Measurements from ENCODE around the gene TRNAU1AP.
"Not testable (repeated sequence)": the region's sequence is repeated elsewhere in the genome, so short reads cannot be mapped to it uniquely, and the experiment has no call there.

TRNAU1AP gene

DNA sequence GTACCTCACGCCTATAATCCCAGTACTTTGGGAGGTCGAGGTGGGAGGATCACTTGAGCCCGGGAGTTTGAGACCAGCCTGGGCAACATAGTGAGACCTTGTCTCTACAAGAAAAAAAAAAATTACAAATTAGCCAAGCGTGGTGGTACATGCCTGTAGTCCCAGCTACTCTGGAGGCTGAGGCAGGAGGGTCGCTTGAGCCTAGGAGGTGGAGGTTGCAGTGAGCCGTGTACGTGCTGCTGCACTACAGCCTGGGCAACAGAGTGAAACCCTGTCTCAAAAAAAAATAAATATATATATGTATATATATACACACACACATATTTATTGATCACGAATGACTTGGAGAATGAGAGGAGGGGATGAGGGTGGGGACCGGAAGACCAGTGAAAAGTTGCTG is 30.3 kb upstream of the TRNAU1AP start:
- H3K27me3 ChIP-seq (ENCODE audit: control insufficient read depth, insufficient read depth, low read length); H3K27ac ChIP-seq (ENCODE audit: low read depth, low read length); H3K9me3 ChIP-seq (ENCODE audit: control insufficient read depth, insufficient read depth, low read length); H3K9ac ChIP-seq (ENCODE audit: low read depth, low read length); H3K4me3 ChIP-seq (ENCODE audit: low read depth, low read length): not testable (repeated sequence)
- H3K36me3 ChIP-seq (ENCODE audit: control insufficient read depth, insufficient read depth, low read length), result peaks cover 24% of the 10 kb centered on the region
- H3K4me1 ChIP-seq (ENCODE audit: control insufficient read depth, insufficient read depth, low read length), result peaks cover 18% of the 10 kb centered on the region

DNA sequence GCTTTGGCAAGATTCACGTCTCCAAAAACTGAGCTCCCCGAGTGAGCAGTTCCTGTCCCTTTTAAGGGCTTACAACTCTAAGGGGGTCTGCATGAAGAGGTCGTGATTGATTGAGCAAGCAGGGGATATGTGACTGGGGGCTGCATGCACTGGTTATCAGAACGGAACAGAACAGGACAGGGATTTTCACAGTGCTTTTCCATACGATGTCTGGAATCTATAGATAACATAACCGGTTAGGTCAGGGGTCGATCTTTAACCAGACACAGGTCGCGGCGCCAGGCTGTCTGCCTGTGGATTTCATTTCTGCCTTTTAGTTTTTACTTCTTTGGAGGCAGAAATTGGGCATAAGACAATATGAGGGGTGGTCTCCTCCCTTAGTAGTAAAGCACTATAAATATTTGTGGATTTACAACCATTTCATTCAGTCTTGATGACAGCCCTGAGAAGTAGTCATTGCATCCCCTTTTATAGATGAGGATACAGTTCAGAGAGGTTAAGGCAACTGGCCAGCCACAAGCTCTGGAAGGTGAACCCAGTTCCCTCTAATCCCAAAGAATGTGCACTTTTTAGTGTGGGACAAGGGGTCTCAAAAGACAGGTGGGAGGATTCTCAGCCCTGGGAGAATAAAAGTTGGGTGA is 27.8 kb upstream of the TRNAU1AP start:
- peak overlapping the region; percentile 20 for H3K27ac ChIP-seq (ENCODE audit: low read depth, low read length)

DNA sequence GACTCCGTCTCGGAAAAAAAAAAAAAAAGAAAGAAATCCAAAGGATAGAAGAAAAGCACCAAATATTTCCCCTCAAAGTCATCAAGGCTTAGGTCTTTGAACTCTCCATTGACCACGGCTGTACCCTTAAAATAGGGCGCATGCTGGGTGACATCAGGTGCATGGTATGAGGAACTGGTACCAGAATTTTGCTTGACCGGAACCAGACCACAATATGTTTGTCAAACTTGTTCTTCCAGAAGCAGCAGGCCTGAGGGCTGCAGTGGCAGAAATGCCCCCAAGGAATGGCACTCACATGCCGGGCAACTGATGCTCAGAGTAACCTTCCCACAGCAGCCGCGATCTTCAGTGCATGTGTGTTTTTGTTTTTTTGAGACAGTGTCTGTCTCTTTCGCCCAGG is 26.0 kb upstream of the TRNAU1AP start:
- Histone ChIP-seq H3K27ac (ENCODE audit: low read depth, low read length) (no peak overlapping the region), H3K27me3 (ENCODE audit: control insufficient read depth, insufficient read depth, low read length) (no peaks in the 10 kb centered on the region), H3K4me3 (ENCODE audit: low read depth, low read length) (no peak overlapping the region), H3K36me3 (ENCODE audit: control insufficient read depth, insufficient read depth, low read length) (peaks cover 49% of the 10 kb centered on the region), H3K4me1 (ENCODE audit: control insufficient read depth, insufficient read depth, low read length) (peaks cover 6% of the 10 kb centered on the region), H3K9me3 (ENCODE audit: control insufficient read depth, insufficient read depth, low read length) (no peaks in the 10 kb centered on the region), H3K9ac (ENCODE audit: low read depth, low read length) (no peak overlapping the region)

More for the DNA sequence above, 27.8 kb upstream of the TRNAU1AP start:
- not testable (repeated sequence) for H3K27me3 ChIP-seq (ENCODE audit: control insufficient read depth, insufficient read depth, low read length); H3K9me3 ChIP-seq (ENCODE audit: control insufficient read depth, insufficient read depth, low read length); H3K9ac ChIP-seq (ENCODE audit: low read depth, low read length); H3K4me3 ChIP-seq (ENCODE audit: low read depth, low read length)
- peaks cover 11% of the 10 kb centered on the region for H3K4me1 ChIP-seq (ENCODE audit: control insufficient read depth, insufficient read depth, low read length)
- peaks cover 36% of the 10 kb centered on the region for H3K36me3 ChIP-seq (ENCODE audit: control insufficient read depth, insufficient read depth, low read length)

DNA sequence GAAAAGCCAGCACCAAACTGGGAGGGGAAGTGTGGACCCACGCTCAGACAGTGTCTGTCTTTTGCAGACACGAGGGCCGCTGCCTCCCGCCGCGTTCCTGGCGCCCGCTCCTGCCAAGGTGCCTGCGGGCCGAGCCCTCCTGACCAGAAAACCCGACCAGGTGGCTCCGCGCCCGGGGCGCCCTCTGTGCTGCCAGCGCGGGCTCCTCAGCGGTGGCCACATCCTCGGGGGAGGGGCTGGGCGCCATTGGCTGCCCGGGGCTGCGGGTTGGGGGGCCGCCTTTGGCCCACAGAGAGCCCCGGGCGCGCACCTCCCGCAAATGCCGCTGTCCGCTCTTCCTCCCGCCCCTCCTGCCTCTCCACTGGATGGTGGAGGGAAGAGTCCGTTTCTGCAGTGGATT is 22.4 kb upstream of the TRNAU1AP start:
- H3K27me3 ChIP-seq (ENCODE audit: control insufficient read depth, insufficient read depth, low read length), result no peaks in the 10 kb centered on the region
- H3K36me3 ChIP-seq (ENCODE audit: control insufficient read depth, insufficient read depth, low read length), result peaks cover 55% of the 10 kb centered on the region
- H3K9me3 ChIP-seq (ENCODE audit: control insufficient read depth, insufficient read depth, low read length), result no peaks in the 10 kb centered on the region
- no peak overlapping the region for H3K4me3 ChIP-seq (ENCODE audit: low read depth, low read length)
- no peak overlapping the region for H3K27ac ChIP-seq (ENCODE audit: low read depth, low read length)
- no peaks in the 10 kb centered on the region for H3K4me1 ChIP-seq (ENCODE audit: control insufficient read depth, insufficient read depth, low read length)
- H3K9ac ChIP-seq (ENCODE audit: low read depth, low read length), result no peak overlapping the region

DNA sequence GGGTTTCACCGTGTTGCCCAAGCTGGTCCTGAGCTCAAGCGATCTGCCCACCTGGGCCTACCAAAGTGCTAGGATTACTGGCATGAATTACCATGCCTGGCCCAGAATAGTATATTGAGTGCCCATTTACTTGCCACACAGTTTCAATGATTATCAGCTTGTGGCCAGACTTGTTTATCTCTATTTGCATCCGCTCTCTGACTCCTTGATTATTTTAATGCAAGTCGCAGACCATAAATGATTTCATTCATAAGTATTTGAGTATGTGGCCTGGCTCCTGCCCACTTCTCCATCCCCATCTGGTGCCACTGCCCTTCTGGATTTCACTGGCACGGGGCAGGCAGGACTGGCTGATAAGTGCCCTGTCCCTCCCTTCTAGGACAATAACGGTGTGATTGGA is 18.2 kb upstream of the TRNAU1AP start:
- H3K4me1 ChIP-seq (ENCODE audit: control insufficient read depth, insufficient read depth, low read length), result no peaks in the 10 kb centered on the region
- peaks cover 80% of the 10 kb centered on the region for H3K36me3 ChIP-seq (ENCODE audit: control insufficient read depth, insufficient read depth, low read length)
- no peaks in the 10 kb centered on the region for H3K27me3 ChIP-seq (ENCODE audit: control insufficient read depth, insufficient read depth, low read length)
- no peak overlapping the region for H3K27ac ChIP-seq (ENCODE audit: low read depth, low read length)
- H3K9me3 ChIP-seq (ENCODE audit: control insufficient read depth, insufficient read depth, low read length), result no peaks in the 10 kb centered on the region
- H3K9ac ChIP-seq (ENCODE audit: low read depth, low read length), result no peak overlapping the region
- H3K4me3 ChIP-seq (ENCODE audit: low read depth, low read length), result no peak overlapping the region

DNA sequence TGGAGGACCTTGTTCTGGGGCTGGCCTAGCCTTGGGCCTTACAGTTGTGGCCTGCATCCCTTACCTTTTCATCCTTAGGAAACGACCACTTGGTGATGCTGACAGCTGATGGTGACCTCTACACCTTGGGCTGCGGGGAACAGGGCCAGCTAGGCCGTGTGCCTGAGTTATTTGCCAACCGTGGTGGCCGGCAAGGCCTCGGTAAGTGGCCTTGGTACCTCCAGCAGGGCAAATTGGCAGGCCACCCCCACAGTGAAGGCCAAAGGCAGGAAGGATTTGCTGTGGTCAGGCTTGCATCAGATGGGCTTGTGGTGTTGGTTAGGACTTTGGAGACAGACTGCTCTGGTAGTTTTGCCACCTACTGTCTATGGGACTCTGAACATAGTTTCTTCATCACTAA is 17.7 kb upstream of the TRNAU1AP start:
- Histone ChIP-seq H3K9me3 (ENCODE audit: control insufficient read depth, insufficient read depth, low read length) (no peaks in the 10 kb centered on the region), H3K36me3 (ENCODE audit: control insufficient read depth, insufficient read depth, low read length) (peaks cover 75% of the 10 kb centered on the region), H3K4me1 (ENCODE audit: control insufficient read depth, insufficient read depth, low read length) (no peaks in the 10 kb centered on the region), H3K27me3 (ENCODE audit: control insufficient read depth, insufficient read depth, low read length) (no peaks in the 10 kb centered on the region), H3K4me3 (ENCODE audit: low read depth, low read length) (no peak overlapping the region), H3K9ac (ENCODE audit: low read depth, low read length) (no peak overlapping the region), H3K27ac (ENCODE audit: low read depth, low read length) (no peak overlapping the region)

DNA sequence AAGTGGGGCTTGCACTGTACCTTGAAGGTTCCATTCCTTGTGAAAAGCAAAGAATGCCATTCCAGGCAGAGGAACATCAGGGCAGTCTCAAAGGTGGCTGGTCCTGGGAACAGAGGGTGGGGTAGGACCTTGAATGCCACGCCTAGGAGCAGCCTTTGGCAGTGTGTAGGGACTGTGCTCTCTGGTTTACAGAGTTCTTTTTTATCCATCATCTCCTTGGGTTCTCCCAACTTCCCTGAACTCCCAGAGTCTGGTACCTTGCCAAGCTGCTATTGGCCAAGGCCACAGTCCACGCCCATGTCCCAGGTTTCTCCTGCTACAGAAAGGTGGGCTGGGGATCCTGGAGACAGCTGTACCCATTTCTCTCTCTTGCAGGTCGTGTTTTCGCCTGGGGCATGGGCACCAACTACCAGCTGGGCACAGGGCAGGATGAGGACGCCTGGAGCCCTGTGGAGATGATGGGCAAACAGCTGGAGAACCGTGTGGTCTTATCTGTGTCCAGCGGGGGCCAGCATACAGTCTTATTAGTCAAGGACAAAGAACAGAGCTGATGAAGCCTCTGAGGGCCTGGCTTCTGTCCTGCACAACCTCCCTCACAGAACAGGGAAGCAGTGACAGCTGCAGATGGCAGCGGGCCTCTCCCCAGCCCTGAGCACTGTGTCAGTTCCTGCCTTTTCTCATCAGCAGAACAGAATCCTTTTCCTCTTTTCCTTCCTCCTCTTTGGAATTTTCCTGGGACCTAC is 15.3 kb upstream of the TRNAU1AP start:
- Histone ChIP-seq H3K4me1 (ENCODE audit: control insufficient read depth, insufficient read depth, low read length) (no peaks in the 10 kb centered on the region), H3K9ac (ENCODE audit: low read depth, low read length) (no peak overlapping the region), H3K27ac (ENCODE audit: low read depth, low read length) (no peak overlapping the region), H3K9me3 (ENCODE audit: control insufficient read depth, insufficient read depth, low read length) (no peaks in the 10 kb centered on the region), H3K36me3 (ENCODE audit: control insufficient read depth, insufficient read depth, low read length) (peaks cover 52% of the 10 kb centered on the region), H3K4me3 (ENCODE audit: low read depth, low read length) (no peak overlapping the region), H3K27me3 (ENCODE audit: control insufficient read depth, insufficient read depth, low read length) (no peaks in the 10 kb centered on the region)

DNA sequence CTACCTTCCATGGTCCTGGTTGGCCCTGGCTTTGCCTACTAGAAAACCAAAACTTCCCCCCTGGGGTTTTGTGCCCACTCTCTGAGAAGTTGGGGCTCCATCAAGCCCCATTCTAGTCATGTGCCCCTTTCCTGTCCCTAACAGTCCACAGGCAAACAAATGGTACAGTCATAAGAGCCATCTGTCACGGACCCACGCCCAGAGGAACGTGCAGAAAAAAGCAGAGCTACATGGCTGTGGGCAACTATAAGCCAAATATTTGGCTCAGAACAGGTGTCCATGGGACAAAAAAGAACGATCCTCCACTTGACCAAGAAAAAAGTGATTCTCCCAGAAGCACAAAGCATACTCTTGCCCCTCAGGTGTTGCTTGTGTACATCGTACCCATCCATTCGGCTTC is 14.6 kb upstream of the TRNAU1AP start:
- no peak overlapping the region for H3K27ac ChIP-seq (ENCODE audit: low read depth, low read length)

DNA sequence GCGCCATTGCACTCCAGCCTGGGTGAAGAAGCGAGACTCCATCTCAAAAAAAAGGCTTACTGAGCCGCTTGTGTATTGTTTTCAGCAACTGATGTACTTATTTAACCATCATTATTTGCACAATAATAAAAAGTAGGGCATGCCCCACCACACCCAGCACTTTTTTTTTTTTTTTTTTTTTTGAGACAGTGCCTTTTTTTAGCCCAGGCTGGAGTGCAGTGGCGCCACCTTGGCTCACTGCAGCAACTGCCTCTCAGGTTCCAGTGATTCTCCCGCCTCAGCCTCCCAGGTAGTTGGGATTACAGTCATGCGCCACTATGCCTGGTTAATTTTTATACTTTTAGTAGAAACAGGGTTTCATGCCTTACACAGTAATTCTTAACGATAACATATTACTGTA is 12.2 kb upstream of the TRNAU1AP start:
- Histone ChIP-seq H3K4me3 (ENCODE audit: low read depth, low read length) (no peak overlapping the region), H3K9me3 (ENCODE audit: control insufficient read depth, insufficient read depth, low read length) (no peaks in the 10 kb centered on the region), H3K9ac (ENCODE audit: low read depth, low read length) (no peak overlapping the region), H3K4me1 (ENCODE audit: control insufficient read depth, insufficient read depth, low read length) (no peaks in the 10 kb centered on the region), H3K27ac (ENCODE audit: low read depth, low read length) (no peak overlapping the region), H3K27me3 (ENCODE audit: control insufficient read depth, insufficient read depth, low read length) (no peaks in the 10 kb centered on the region), H3K36me3 (ENCODE audit: control insufficient read depth, insufficient read depth, low read length) (peaks cover 36% of the 10 kb centered on the region)

More for the DNA sequence above, 14.6 kb upstream of the TRNAU1AP start:
- H3K36me3 ChIP-seq (ENCODE audit: control insufficient read depth, insufficient read depth, low read length), result peaks cover 52% of the 10 kb centered on the region
- no peaks in the 10 kb centered on the region for H3K9me3 ChIP-seq (ENCODE audit: control insufficient read depth, insufficient read depth, low read length)
- H3K4me3 ChIP-seq (ENCODE audit: low read depth, low read length), result no peak overlapping the region
- no peaks in the 10 kb centered on the region for H3K4me1 ChIP-seq (ENCODE audit: control insufficient read depth, insufficient read depth, low read length)
- no peaks in the 10 kb centered on the region for H3K27me3 ChIP-seq (ENCODE audit: control insufficient read depth, insufficient read depth, low read length)
- no peak overlapping the region for H3K9ac ChIP-seq (ENCODE audit: low read depth, low read length)

DNA sequence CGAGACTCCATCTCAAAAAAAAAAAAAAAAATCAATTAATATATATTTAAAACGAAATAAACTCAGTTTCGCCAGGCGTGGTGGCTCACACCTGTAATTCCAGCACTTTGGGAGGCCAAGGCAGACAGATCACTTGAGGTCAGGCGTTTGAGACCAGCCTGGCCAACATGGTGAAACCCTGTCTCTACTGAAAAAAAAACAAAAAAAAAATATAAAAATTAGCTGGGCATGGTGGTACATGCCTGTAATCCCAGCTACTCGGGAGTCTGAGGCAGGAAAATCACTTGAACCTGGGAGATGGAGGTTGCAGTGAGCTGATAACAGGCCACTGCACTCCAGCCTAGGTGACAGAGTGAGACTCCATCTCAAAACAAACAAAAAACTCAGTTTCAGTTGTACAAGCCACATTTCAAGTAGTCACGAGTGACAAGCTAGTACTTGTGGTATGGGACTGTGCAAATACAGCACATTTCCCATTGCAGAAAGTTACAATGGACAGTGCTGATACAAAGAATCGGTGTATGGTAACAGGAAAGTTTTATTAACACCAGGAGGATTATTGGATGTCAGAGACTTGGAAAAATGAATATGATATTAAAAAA is 11.4 kb upstream of the TRNAU1AP start:
- peaks cover 28% of the 10 kb centered on the region for H3K36me3 ChIP-seq (ENCODE audit: control insufficient read depth, insufficient read depth, low read length)
- not testable (repeated sequence) for H3K4me3 ChIP-seq (ENCODE audit: low read depth, low read length); H3K27ac ChIP-seq (ENCODE audit: low read depth, low read length); H3K9me3 ChIP-seq (ENCODE audit: control insufficient read depth, insufficient read depth, low read length); H3K9ac ChIP-seq (ENCODE audit: low read depth, low read length); H3K27me3 ChIP-seq (ENCODE audit: control insufficient read depth, insufficient read depth, low read length); H3K4me1 ChIP-seq (ENCODE audit: control insufficient read depth, insufficient read depth, low read length)

DNA sequence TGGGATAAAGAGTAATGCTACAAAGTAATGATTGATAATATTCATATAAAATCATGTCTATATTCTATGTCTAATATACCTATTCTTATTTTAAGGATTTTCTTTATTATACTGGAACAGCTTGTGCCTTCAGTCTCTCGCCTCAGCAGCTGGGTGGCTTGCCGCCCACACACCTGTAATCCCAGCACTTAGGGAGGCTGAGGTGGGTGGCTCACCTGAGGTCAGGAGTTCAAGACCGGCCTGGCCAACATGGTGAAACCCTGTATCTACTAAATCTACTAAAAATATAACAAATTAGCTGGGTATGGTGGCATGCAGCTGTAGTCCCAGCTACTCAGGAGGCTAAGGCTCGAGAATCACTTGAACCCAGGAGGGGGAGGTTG is 7.6 kb upstream of the TRNAU1AP start:
- no peak overlapping the region for H3K4me3 ChIP-seq (ENCODE audit: low read depth, low read length)
- no peaks in the 10 kb centered on the region for H3K4me1 ChIP-seq (ENCODE audit: control insufficient read depth, insufficient read depth, low read length)
- no peak overlapping the region for H3K27ac ChIP-seq (ENCODE audit: low read depth, low read length)
- H3K27me3 ChIP-seq (ENCODE audit: control insufficient read depth, insufficient read depth, low read length), result no peaks in the 10 kb centered on the region
- H3K9me3 ChIP-seq (ENCODE audit: control insufficient read depth, insufficient read depth, low read length), result no peaks in the 10 kb centered on the region
- no peak overlapping the region for H3K9ac ChIP-seq (ENCODE audit: low read depth, low read length)
- no peaks in the 10 kb centered on the region for H3K36me3 ChIP-seq (ENCODE audit: control insufficient read depth, insufficient read depth, low read length)

Data from HUES48 (cell line).